HG03342 (cell line): ENCODE results near the gene EPHA8.

ENCODE experiments used
- ATAC-seq: cut with Tn5 transposase; IDR thresholded peaks from one replicate; pipeline ENCODE4 v1.9.1; 2021; ENCODE audit warnings: mild to moderate bottlenecking, moderate library complexity; ENCODE audit not compliant: unreplicated experiment

Gene EPHA8

DNA sequence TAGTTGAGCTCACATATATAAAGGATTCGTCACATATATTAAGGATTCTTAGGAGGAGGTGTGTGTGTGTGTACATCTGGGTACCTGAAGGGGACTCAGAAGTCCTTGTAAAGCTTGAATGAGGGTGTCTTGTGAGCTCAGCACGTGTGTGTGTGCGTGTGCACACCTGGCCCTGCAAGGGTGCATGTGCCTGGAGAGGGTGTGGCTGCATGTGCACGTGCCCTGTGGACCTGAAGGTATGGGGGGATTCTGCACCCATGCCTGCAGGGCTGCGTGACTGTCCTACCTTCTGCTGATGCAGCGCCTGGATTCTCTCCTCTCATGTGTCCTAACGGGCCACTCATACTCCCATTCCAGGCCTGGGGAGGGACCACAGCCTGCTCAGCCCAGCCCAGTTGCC lies 24.0 kb downstream of the EPHA8 start:
- no peak for ATAC-seq

DNA sequence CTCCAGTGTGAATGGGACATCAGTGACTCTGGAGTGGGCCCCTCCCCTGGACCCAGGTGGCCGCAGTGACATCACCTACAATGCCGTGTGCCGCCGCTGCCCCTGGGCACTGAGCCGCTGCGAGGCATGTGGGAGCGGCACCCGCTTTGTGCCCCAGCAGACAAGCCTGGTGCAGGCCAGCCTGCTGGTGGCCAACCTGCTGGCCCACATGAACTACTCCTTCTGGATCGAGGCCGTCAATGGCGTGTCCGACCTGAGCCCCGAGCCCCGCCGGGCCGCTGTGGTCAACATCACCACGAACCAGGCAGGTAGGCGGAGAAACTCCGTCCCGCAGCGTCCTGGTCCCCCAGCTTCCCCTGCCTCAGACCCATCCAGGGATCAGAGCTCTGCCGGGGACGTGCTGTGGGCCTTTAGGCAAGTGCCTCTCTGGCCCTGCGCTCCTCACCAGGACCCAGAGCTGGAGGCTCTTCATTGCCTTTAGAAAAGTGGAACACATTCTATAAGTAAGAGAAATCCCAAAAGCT lies 25.7 kb downstream of the EPHA8 start:
- ATAC-seq: no peak

DNA sequence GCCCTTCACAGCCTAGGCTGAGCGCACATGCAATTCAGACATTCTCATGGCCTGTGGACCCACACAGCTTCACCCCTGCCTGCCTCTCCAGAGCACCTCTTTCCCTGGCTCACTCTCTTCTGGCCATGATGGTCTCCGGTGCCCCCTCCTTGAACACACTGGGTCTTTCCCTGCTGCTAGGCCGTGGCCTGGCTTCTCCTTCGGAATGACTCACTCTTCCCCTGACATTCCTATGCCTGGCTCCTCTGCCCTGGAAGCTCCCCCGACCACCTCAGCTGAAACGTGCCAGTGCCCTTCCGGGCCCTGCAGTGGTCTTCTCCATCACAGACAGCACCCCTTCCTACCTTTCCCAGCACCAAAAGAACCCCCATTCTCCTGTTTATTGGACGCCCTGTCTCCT lies 28.3 kb downstream of the EPHA8 start:
- ATAC-seq: no peak

DNA sequence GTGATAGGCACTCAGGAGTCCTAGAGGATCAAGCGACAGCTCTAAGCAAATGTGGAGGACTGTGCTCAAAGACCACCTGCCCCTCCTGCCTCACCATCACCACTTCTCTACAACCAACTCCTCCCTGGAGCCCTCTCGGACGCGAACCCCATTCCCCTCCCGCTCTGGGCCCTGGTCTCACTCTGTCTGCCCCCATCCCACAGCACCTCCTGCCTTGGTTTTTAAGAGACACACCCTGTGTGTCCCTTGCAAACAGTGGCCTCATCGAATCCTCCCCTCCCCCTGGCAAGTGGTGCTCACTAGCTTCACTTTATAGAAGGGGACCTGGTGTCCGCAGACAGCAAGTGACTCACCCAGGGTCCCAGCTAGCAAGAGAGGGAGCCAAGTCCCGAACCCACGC lies 28.8 kb downstream of the EPHA8 start:
- no peak for ATAC-seq

DNA sequence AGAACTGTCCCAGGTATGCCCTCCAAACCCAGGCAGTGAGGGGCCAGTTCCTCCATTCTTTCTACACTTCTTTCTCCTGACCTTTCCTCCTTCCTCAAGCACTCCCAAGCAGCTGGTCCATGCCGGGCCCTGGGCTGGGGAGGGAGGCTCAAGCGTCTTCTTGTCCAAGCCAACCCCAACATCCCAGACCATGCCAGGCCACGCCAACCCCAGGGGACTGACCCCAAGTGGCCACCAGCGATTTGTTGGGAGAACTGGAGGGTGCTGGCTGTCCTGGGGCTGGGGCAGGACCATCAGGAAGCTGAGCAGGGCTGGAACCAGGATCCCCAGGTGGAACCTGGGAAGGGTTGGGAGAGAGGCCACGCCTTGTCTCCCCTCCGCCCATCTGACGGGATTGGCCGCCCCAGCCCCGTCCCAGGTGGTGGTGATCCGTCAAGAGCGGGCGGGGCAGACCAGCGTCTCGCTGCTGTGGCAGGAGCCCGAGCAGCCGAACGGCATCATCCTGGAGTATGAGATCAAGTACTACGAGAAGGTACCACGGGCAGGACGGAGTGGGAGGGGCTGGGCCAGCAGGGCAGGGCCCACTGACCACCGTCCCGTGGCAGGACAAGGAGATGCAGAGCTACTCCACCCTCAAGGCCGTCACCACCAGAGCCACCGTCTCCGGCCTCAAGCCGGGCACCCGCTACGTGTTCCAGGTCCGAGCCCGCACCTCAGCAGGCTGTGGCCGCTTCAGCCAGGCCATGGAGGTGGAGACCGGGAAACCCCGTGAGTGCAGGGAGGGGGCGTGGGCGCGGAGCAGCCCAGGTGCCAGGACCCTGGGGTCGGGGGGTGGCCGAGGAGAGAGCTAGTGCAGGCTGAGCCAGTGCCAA lies 29.9 kb downstream of the EPHA8 start:
- no peak for ATAC-seq

DNA sequence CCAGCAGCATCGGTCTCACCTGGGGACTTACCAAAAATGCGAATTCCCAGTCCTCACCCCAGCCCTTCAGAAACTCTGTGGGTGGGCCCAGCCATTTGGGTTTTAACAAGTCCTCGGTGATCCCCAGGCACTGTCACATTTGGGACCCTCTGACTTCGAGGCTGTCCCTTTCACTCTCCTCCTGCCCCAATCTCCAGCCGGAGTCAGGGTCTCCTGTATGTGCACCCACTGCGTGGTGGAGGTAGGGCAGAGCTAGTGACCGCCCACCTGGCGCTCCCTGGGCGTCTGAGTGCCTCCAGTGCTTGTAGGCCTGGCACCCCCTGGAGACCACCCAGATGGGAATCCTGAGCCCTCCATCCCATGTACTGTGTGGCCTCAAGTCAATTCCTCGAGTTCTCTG lies 31.1 kb downstream of the EPHA8 start:
- ATAC-seq: no peak

DNA sequence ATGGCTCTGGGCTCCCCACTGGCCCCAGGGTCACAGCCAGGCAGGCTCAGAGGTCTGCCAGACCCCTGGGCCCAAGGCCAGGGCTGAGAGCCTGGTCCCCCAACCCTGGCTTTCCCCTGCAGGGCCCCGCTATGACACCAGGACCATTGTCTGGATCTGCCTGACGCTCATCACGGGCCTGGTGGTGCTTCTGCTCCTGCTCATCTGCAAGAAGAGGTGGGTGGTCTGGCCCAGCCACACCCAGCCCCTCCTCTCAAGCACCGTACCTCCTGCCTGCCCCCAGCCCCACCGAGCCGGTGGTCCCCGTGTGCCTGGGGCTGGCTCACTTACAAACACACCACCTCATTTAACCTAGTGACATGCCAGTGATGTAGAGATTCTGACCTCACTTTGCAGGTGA lies 31.8 kb downstream of the EPHA8 start:
- ATAC-seq: no peak

DNA sequence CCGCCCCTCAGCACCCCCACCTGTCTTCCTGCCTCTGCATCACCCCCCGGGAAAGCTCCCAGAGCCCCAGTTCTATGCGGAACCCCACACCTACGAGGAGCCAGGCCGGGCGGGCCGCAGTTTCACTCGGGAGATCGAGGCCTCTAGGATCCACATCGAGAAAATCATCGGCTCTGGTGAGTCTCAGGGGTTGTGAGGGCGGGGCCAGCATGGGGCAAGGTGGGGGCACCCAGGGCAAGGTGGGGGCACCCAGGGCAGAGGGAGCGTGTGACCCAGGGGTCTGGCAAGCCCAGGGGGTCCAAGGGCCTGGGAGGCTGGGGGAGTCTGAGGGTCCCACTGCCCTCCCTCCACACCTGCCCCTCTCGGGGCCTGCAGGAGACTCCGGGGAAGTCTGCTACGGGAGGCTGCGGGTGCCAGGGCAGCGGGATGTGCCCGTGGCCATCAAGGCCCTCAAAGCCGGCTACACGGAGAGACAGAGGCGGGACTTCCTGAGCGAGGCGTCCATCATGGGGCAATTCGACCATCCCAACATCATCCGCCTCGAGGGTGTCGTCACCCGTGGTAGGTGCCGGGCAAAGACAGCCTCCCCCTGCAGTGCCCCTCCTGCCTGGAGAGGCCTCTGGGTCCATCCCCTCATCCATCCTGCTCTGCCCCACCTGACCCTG lies 34.1 kb downstream of the EPHA8 start:
- ATAC-seq: no peak

DNA sequence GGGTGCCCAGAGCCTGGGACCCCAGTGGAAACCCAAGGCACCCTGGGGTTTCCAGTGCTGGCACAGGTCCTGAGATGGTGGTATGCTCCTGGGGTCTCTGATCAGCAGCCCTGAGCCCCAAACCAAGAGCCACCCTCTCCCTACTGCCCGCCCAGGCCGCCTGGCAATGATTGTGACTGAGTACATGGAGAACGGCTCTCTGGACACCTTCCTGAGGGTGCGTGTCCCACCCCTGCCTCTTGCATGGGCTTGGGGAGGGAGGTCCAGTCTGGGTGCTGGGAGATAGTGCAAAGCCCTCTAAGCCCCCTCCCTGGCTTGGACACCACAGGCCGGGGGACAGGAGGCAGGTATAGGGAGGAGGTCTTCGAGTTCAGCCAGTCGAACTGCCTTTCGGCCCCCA lies 34.7 kb downstream of the EPHA8 start:
- no peak for ATAC-seq

DNA sequence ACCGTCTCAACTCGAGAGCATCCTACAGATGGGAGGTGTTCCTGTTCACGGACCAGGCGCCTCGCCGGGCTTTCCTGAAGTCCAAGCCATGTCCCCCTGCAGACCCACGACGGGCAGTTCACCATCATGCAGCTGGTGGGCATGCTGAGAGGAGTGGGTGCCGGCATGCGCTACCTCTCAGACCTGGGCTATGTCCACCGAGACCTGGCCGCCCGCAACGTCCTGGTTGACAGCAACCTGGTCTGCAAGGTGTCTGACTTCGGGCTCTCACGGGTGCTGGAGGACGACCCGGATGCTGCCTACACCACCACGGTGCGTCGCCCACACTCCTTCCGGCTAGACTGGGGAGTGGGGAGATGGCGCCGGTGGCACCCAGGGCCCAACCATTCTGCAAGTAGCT lies 35.4 kb downstream of the EPHA8 start:
- ATAC-seq: no peak

DNA sequence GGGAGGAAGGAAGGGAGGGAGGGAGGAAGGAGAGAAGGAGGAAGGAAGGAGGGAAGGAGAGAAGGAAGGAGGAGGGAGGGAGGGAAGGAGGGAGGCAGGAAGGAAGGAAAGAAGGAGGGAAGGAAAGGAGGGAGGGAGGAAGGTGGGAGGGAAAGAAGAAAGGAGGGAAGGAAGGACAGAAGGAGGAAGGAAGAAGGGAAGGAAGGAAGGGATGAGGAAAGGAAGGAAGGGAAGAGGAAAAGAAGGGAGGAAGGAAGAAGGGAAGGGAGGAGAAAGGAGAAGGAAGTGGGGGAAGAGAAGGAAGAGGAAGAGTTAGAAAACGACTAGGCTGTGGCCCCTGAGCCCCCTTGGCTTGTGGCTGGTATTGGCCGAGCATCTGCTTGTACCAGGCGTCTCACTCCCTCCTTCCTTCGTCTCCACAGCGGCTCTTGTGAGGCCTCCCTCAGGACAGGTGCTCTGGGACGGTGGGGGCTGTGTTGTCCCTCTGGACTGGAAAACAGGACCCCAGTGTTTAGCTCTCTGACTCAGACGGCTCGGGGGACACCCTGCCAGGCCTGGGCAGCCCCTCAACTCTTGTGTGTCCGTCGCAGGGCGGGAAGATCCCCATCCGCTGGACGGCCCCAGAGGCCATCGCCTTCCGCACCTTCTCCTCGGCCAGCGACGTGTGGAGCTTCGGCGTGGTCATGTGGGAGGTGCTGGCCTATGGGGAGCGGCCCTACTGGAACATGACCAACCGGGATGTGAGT lies 37.0 kb downstream of the EPHA8 start:
- ATAC-seq: no peak

DNA sequence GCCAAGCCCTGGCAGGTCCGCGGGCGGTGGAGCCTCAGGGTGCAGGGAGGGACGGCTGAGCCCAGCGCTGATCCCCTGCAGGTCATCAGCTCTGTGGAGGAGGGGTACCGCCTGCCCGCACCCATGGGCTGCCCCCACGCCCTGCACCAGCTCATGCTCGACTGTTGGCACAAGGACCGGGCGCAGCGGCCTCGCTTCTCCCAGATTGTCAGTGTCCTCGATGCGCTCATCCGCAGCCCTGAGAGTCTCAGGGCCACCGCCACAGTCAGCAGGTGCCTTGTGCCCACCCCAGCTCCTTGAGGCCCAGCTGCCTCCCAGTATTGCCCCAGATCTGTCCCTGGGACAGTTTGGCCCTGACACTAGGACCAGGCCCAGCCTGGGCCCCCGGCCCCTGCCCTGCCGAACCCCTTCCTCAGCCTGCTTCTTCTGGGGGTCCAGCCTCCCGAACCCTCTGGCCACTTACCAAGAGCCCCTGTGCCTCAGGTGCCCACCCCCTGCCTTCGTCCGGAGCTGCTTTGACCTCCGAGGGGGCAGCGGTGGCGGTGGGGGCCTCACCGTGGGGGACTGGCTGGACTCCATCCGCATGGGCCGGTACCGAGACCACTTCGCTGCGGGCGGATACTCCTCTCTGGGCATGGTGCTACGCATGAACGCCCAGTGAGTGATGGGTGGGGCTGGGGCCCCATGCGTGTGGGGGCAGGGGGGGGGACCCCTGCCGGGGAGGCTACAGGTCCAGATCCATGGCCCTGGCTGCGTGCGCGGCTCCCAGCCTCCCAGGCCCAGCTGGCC lies 37.7 kb downstream of the EPHA8 start:
- ATAC-seq: no peak

DNA sequence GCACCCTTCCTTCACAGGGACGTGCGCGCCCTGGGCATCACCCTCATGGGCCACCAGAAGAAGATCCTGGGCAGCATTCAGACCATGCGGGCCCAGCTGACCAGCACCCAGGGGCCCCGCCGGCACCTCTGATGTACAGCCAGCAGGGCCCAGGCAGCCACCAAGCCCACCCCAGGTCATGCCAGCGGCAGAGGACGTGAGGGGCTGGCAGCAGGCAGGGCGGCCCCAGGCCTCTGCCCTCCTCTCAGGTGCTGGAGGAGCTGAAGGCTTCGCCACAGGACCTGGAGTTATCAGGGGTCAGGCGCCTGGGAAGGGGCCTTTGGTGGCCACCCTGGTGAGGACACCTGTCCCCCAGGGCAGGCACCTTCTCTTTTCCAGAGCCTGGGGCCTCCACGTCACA lies 38.3 kb downstream of the EPHA8 start:
- no peak for ATAC-seq

DNA sequence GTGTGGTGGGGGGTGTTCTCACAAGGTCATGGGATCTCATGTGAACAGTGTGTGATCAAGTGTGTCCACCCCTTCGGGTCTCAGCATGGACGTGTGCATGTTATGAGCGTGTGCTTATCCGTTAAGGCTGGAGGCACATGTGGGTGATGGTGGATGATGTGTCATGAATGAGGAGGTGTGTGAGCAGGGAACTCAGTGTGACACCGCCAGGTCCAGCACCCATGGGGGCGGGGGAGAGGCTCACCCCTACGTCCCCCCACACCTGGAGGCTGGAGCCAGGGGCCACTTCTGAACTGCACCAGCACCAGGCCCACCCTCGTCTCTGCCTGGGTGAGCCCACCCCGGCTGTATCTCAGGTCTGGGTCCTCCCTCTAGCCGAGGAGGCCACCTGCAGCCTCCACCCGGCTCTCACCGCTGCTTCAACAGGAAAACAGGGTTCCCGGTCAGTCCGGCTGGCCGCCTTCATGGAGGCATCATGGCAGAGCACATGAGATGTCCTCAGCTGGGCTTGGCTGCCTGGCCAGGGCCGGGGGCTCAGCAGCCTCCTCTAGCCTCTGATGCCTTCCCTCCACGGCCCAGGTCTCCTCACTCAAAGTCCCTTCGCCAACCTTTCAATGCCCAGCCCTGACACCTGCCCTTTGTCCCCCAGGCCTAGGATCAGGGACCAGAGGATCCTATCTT lies 38.9 kb downstream of the EPHA8 start:
- no peak for ATAC-seq

DNA sequence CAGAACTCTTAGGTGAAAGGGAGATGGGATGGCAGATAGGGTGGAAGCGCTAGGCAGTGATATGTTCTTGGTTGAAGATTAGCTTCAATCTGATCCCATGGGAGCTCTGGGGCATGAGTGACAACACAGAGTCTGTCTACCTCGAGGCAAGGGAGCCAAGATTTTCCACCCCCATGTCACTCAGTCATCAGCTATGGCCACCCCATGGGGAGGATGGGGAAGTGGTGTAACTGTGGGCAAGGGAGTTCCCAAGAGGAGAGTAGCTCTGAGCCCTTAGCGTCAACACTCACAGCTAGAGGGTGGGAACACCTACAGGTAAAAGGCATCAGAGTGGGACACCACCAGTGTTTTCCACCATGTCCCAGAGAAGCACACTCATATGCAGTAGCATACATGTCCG lies 42.9 kb downstream of the EPHA8 start:
- ATAC-seq: no peak

DNA sequence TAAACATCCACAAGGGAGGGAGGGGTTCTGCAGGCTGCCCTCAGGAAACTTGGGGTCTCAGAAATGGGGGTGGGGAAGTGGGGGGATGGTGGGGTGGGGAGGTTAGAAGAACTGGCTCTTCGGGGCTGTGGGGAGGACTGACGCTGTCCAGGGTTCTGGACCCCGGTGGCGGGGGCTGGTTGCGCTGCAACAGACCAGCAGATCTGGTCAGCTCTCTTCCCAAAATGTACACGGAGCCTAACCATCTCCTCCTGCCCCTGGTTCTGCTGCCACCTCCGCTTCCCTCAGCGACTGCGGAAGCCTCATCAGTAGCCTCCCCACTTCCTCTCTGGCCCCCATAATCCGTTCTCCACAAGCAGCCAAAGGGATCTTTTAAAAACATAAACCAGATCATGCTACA lies 43.9 kb downstream of the EPHA8 start:
- ATAC-seq: no peak

DNA sequence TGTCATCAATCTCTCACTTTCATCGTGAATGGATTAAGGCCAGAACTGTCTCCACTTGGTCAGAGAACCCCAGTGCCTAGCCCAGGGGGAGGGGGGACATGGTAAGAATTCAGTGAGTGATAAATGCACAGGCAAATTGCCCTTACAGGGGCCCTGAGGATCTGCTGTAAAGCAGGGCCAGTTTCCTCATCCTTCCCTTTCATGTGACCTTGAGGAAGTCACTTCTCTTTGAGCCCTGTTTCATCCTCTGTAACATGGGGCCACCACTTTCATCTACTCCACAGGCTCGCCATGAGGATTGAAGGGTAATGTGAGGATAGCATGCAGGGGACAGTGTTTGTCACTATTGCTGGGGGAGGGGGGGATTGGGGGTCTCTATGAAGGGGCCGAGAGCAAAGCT lies 45.1 kb downstream of the EPHA8 start:
- no peak for ATAC-seq

DNA sequence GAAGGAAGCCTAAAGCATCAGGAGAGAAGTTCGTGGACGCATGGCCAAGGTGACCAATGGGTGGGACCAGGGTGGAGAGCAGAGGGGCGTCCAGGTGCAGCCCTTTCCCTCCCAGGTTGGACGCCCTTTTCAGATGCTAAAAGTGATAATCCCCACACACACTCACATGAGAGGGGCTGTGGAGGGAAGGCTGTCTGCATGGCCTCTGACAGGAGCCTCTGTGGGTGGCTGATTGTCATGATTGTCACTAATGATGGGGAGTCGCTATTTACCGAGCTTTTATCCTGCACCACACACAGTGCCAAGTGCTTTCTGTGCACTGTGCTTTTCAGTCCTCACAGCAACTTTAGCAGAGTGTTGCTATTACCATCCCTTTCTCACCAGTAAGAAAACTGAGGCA lies 46.0 kb downstream of the EPHA8 start:
- ATAC-seq: no peak

DNA sequence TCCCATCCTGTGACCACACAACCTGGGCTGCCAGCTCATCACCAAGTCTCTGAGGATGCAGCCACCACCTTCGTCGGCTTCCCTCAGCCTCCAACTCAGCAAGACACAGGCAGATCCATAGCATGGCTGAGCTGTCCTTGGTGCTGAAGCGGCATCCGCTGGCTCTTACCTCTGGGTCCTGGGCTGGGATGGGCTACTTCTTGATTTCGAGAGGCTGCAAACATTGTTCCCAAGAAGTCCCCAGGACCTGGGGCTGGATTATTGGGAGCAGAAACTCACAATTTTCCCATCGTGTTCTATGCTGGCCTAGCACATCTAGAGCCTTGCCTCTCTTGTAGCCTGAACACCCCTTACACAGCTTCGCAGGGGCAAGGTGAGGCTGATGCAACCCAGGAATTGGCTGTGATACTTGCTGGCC lies 48.2 kb downstream of the EPHA8 start:
- ATAC-seq: no peak
